Measurements from ENCODE around the gene KLRB1. TPM values are rescaled to one million over a fixed set of nuclear protein-coding genes. Genes with fewer than 3 reads are reported as not detected.
A peak's percentile ranks its signal among the peaks of the same experiment; 100 is the strongest.

KLRB1 gene
- total and polyA plus RNA-seq, 2 of the 13 experiments (the other 11 are each of a cell fraction or from before 2014, with no cell fraction given): not detected

DNA sequence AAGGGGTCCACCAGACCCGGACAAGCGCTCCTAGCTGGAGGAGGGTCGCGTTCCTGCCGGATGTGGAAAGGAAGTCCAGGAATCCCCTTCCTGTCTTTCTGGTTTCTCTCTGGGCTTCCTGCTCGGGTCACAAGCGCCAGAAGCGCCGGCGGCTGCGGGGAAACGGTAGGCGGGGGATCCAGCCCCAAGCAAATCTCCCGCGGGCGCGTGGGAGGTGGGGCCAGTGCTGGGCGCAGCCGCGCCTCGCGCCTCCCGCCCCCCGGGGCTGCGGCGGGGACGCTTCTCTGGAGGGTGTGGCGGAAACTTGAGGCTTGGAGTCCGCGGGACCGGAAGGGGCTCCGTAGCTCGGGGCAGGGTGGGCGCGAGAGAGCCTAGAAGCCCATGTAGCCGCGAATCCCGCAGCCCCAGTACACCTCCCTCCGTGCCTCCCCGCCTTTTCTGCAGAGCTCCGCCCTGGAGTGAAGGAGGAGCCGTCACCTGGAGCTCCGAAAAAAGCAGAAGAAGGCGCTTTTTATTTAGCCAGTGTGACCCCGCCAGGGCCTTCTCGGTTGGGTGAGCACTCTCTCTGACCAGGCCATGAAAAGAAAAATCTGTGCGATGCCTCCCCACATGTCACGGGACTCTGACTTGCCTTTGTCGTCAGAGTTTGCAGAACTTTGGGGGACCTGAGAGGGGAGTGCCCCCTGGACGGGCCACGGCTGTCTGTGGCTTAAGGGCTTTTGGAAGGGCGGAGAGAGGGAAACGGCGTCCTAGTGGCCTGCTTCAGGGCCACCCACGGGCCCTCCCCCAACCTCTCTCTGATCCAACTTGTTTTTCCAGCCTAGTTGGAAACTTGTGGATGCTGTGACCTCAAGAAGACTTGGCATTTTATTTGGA, 40.3 kb upstream of the KLRB1 start (continued):
- TF ChIP-seq MLXIP (CRISPR knock-in tag; IDR thresholded peaks at IDR 0.05; ENCODE audit: borderline replicate concordance) (no peak), NAIF1 (CRISPR knock-in tag; IDR thresholded peaks at IDR 0.05; ENCODE audit: borderline replicate concordance) (no peak), SMC3 (IDR thresholded peaks at IDR 0.05; ENCODE audit: low read length) (no peak), JUN (CRISPR knock-in tag; IDR thresholded peaks at IDR 0.05) (no peak), ZMYM3 (CRISPR knock-in tag; IDR thresholded peaks at IDR 0.05) (no peak), WIZ (CRISPR knock-in tag; IDR thresholded peaks at IDR 0.05) (no peak), ZHX1 (CRISPR knock-in tag; IDR thresholded peaks at IDR 0.05; ENCODE audit: low read depth) (peak; percentile 74; the same call in 1 of the 2 replicates), HMG20B (CRISPR knock-in tag; conservative IDR thresholded peaks at IDR 0.05) (no peak), CCAR2 (optimal IDR thresholded peaks at IDR 0.05; ENCODE audit: low read depth, low read length) (no peak), ZNF501 (CRISPR knock-in tag; IDR thresholded peaks at IDR 0.05) (peak; percentile 73), ZNF263 (CRISPR knock-in tag; IDR thresholded peaks at IDR 0.05) (peak; percentile 33; the same call in 1 of the 2 replicates), ZMAT3 (CRISPR knock-in tag; conservative IDR thresholded peaks at IDR 0.05) (peak; percentile 56; the same call in 1 of the 2 replicates), ZNF704 (CRISPR knock-in tag; IDR thresholded peaks at IDR 0.05; ENCODE audit: borderline replicate concordance) (no peak), ZNF687 (CRISPR knock-in tag; IDR thresholded peaks at IDR 0.05) (peak; percentile 97)
- TF ChIP-seq, protein P1, sequence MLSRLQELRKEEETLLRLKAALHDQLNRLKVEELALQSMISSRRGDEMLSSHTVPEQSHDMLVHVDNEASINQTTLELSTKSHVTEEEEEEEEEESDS (CRISPR knock-in tag; IDR thresholded peaks at IDR 0.05; ENCODE audit: borderline replicate concordance): no peak; the same call in 1 of the 2 replicates
- TF ChIP-seq, protein P2, sequence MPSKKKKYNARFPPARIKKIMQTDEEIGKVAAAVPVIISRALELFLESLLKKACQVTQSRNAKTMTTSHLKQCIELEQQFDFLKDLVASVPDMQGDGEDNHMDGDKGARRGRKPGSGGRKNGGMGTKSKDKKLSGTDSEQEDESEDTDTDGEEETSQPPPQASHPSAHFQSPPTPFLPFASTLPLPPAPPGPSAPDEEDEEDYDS (CRISPR knock-in tag; IDR thresholded peaks at IDR 0.05): no peak

Measured in HepG2 (cell line).